Uterus (tissue), 2 donors: Measurements from ENCODE around the gene TMEM14B.
"Not testable (repeated sequence)": the region's sequence is repeated elsewhere in the genome, so short reads cannot be mapped to it uniquely, and the experiment has no call there.

Experiments
- CTCF ChIP-seq, 4 experiments: fragments of 200-600 bp in 2 of 4; fragments of 450-650 bp in 2 of 4; sonication (generic) in 2 of 4; IDR thresholded peaks; one replicate each; pipeline ENCODE4 v1.5.1; 2016 to 2019; ENCODE audit warnings: antibody characterized with exemption in 4 of 4, mild to moderate bottlenecking in 2 of 4, moderate library complexity in 1 of 4
- POLR2A ChIP-seq, 2 donors: fragments of 450-650 bp; IDR thresholded peaks; one replicate each; pipeline ENCODE4 v1.6.1; 2016; ENCODE audit warnings: antibody characterized with exemption in 2 of 2, mild to moderate bottlenecking in 1 of 2, moderate library complexity in 1 of 2

DNA sequence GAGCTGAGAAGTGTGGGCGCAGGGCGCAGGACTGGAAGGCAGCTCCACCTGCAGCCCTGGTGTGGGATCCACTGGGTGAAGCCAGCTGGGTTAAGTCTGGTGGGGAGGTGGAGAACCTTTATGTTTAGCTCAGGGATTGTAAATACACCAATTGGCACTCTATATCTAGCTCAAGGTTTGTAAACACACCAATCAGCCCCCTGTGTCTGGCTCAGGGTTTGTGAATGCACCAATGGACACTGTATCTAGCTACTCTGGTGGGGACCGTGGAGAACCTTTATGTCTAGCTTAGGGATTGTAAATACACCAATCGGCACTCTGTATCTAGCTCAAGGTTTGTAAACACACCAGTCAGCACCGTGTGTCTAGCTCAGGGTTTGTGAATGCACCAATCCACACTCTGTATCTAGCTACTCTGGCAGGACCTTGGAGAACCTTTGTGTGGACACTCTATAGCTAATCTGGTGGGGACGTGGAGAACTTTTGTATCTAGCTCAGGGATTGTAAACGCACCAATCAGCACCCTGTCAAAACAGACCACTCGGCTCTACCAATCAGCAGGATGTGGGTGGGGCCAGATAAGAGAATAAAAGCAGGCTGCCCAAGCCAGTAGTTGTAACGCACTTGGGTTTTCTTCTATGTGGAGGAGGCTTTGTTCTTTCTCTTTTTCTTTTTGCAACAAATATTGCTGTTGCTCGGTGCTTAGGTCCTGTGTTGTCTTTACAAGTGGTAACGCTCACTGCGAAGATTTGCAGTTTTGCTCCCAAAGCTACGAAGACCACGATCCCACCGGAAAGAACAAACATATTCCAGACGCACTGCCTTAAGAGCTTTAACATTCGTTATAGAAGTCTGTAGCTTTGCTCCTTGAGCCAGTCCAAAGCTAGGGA is 26.4 kb upstream of the TMEM14B start:
- not testable (repeated sequence) for TF ChIP-seq POLR2A, CTCF (IDR thresholded peaks at IDR 0.05)
